NCI-H146 treated with DMSO at 0.1 percent for 48 hours (cell line): ENCODE results near the gene CALCOCO1.

Experiments used
- DNase-seq: peaks from one replicate; lab custom pipeline; 2025; ENCODE audit not compliant: unreplicated experiment; lab: John Stamatoyannopoulos, UW

Gene CALCOCO1

DNA sequence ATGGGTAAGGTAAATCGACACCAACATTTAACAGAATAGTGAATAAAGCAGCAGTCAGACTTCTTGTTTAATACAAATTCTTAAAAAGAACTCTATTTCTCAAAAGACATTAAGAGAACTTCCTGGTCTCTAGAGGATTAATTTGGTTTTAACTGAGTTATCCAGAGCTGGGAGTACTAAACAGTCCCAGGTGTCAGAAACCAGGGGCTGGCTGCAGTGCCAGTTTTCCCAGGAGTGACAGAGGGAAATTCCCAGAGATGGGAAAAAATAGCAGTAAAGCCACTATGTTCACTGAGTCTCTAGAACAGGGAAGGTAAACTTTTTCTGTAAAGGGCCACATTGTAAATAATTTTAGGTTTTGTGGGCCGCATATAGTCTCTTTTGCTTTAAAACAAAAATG, 60.2 kb downstream of the CALCOCO1 start:
- DNase-seq = no peak

DNA sequence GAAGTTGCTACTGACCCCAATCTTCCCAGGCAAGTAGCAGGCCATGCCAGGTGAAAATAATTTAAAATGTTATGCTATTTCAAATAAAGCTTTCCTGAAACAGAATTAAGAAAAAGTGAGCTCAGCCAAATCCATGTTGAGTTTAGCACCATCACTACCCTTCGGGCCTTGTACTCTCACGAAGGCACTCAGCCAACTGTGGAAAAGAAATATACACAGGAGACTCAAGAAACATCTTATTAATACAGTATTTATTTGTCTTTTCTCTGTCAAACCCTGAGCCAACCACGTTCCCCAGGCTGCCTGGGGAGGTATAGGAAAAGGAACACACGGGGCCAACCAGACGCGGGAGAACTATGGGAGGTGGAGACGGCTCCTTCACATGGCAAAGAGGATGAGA, 62.3 kb downstream of the CALCOCO1 start:
- no peak for DNase-seq

DNA sequence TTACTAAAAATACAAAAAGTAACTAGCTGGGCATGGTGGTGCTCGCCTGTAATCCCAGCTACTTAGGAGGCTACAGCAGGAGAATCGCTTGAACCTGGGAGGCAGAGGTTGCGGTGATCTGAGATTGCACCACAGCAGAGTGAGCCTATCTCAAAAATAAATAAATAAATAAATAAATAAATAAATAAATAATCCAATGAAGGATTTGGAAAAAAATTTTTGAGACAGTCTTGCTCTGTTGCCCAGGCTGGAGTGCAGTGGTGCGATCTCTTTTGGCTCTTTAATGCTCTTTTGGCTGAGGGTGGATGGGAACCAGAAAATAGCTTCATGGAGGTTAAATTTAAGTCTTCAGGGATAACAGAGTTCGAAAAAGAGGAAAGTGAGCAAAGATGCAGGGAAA, 63.1 kb downstream of the CALCOCO1 start:
- no peak for DNase-seq

DNA sequence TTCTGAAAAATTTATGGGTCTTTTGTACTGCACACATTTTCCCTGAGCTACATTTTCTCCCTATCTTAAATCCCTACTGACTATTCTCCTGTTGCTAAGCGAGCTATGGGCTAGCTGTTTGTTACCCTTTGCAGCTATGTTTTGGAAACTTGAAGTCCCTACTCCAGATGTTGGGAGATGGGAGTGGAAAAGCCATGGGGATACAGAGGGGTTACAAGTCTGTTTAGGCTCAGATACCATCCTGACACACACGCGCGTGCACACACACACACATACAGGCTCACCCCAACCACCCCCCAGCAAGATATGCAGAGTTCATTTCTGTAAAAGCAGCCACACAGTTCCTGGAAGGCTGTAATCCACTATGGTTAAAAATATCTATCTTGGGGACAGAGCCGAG, 67.2 kb downstream of the CALCOCO1 start:
- no peak for DNase-seq

DNA sequence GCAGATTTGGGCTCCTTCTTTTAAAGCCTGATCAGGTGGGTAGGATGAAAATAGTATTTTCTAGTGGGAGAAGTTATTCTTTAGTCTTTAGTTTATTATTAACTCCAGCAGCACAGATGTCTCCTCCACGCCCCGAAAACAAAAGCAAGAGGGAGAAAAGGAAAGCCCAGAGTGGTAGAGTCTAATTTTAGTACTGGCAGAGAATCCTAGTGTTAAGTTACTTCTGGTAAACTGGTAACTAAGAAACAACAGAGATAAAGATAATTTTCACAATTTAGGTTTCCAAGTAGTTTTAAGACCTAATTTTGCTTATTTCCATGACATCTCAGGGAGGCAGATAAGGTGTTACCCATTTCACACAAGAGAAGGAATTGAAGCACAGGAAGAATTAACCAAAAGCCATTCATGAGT, 67.7 kb downstream of the CALCOCO1 start:
- no peak for DNase-seq

DNA sequence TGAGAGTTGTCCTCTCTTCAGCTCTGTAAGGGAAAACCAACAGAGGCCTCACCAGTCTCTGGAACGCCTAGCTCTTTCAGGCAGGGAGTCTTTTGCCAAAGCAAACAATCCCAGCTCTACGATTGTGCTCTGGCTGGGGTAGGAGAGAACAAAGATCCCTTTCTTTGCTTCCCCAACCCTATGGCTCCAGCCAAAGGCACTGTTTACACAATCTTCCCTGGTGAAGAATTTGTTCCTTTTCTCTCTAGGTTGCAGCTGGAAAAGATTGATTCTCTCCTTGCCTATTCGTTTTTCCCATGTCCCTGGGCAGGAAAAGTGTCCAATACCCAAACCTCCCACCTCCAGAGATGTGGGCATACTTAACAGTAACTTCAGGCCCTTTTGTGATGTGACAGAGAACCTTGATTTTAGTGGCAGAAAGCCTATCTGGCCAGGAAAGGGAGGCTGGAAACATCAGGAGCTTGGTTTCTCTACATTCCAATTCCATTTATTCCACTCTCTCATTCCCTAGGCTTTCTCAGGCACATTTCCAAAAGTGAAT, 68.2 kb downstream of the CALCOCO1 start:
- DNase-seq = peak; percentile 88
